Parathyroid adenoma (tissue), 2 donors: Measurements from ENCODE around the gene SLC12A9.

Source experiments
- H2AFZ ChIP-seq: fragments of 300-600 bp; sonication (generic); one replicate; pipeline ENCODE4 v1.7.0; 2017; ENCODE audit warnings: antibody characterized with exemption, mild to moderate bottlenecking
- H3K27ac ChIP-seq: fragments of 300-600 bp; sonication (generic); one replicate; pipeline ENCODE4 v1.7.0; 2017
- H3K27me3 ChIP-seq: fragments of 300-600 bp; sonication (generic); one replicate; pipeline ENCODE4 v1.7.0; 2017; ENCODE audit warnings: low read length; ENCODE audit not compliant: control insufficient read depth, insufficient read depth
- H3K36me3 ChIP-seq: fragments of 300-600 bp; sonication (generic); one replicate; pipeline ENCODE4 v1.7.0; 2017; ENCODE audit warnings: low read length; ENCODE audit not compliant: control insufficient read depth, insufficient read depth
- H3K4me1 ChIP-seq: fragments of 300-600 bp; sonication (generic); one replicate; pipeline ENCODE4 v1.7.0; 2017; ENCODE audit warnings: control low read depth
- H3K4me2 ChIP-seq: fragments of 300-600 bp; sonication (generic); one replicate; pipeline ENCODE4 v1.7.0; 2017; ENCODE audit warnings: low read length
- H3K4me3 ChIP-seq: fragments of 300-600 bp; sonication (generic); one replicate; pipeline ENCODE4 v1.7.0; 2017; ENCODE audit warnings: low read depth, low read length
- H3K79me2 ChIP-seq: fragments of 300-600 bp; sonication (generic); one replicate; pipeline ENCODE4 v1.7.0; 2017; ENCODE audit warnings: control low read depth
- H3K9ac ChIP-seq: fragments of 300-600 bp; sonication (generic); one replicate; pipeline ENCODE4 v1.7.0; 2017; ENCODE audit warnings: mild to moderate bottlenecking
- H3K9me3 ChIP-seq: fragments of 300-600 bp; sonication (generic); one replicate; pipeline ENCODE4 v1.7.0; 2017; ENCODE audit warnings: low read length; ENCODE audit not compliant: control insufficient read depth
- TF ChIP-seq, protein P1 (sequence below): fragments of 300-600 bp; sonication (generic); IDR thresholded peaks from one replicate; pipeline ENCODE4 v1.7.0; 2017; ENCODE audit warnings: antibody characterized with exemption, mild to moderate bottlenecking
- donor health status: primary hyperparathyroidism.

SLC12A9 gene

DNA sequence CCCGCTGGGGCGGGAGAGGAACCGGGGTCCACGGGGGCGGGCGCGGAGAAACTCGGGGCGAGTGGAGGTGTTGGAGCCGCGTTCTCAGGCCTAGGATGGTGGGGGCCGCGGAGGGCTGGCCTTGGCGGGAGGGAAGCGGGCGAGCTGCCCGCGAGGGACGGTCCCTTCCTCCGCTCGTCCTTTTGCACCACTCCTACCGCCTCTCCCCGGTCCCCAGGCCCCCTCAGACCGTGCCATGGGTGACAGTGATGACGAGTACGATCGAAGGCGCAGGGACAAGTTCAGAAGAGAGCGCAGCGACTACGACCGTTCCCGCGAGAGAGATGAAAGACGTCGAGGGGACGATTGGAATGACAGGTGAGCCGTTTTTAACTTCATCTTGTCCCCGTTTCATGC is 22.8 kb downstream of the SLC12A9 start:
- Histone ChIP-seq H3K9ac (peak overlapping the region; percentile 96), H3K27ac (peak overlapping the region; percentile 93), H3K27me3 (no peaks in the 10 kb centered on the region), H3K4me1 (peaks cover 16% of the 10 kb centered on the region), H3K4me3 (peak overlapping the region; percentile 97), H3K79me2 (peaks cover 36% of the 10 kb centered on the region), H3K36me3 (no peaks in the 10 kb centered on the region), H3K9me3 (no peaks in the 10 kb centered on the region), H3K4me2 (peak overlapping the region; percentile 92), H2AFZ (peak overlapping the region; percentile 90)
- TF ChIP-seq, protein P1, sequence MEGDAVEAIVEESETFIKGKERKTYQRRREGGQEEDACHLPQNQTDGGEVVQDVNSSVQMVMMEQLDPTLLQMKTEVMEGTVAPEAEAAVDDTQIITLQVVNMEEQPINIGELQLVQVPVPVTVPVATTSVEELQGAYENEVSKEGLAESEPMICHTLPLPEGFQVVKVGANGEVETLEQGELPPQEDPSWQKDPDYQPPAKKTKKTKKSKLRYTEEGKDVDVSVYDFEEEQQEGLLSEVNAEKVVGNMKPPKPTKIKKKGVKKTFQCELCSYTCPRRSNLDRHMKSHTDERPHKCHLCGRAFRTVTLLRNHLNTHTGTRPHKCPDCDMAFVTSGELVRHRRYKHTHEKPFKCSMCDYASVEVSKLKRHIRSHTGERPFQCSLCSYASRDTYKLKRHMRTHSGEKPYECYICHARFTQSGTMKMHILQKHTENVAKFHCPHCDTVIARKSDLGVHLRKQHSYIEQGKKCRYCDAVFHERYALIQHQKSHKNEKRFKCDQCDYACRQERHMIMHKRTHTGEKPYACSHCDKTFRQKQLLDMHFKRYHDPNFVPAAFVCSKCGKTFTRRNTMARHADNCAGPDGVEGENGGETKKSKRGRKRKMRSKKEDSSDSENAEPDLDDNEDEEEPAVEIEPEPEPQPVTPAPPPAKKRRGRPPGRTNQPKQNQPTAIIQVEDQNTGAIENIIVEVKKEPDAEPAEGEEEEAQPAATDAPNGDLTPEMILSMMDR, result no peak

GRCh38 chr7:100878013-100878412 is 25.5 kb downstream of the SLC12A9 start:
- H3K4me2 ChIP-seq, result no peak overlapping the region
- H3K27me3 ChIP-seq, result no peaks in the 10 kb centered on the region
- no peaks in the 10 kb centered on the region for H3K36me3 ChIP-seq
- no peak overlapping the region for H2AFZ ChIP-seq
- no peak overlapping the region for H3K4me3 ChIP-seq
- no peak overlapping the region for H3K27ac ChIP-seq
- H3K79me2 ChIP-seq, result peaks cover 40% of the 10 kb centered on the region
- H3K4me1 ChIP-seq, result peaks cover 16% of the 10 kb centered on the region
- no peaks in the 10 kb centered on the region for H3K9me3 ChIP-seq
- no peak overlapping the region for H3K9ac ChIP-seq
- TF ChIP-seq, protein P1, result no peak

DNA sequence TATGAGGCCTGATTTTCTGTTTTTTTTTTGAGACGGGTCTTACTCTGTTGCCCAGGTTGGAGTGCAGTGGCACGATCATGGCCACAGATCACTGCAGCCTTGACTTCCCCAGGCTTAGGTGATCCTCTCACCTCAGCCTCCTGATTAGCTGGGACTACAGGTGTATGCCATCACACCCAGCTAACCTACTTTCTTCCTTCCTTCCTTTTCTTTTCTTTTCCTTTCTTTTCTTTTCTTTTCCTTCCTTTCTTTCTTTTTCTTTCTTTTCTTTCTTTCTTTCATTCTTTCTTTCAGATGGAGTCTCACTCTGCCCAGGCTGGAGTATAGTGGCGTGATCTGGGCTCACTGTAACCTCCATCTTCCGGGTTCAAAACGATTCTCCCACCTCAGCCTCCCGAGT is 26.2 kb downstream of the SLC12A9 start:
- Histone ChIP-seq H3K9ac (no peak overlapping the region), H3K36me3 (no peaks in the 10 kb centered on the region), H3K27me3 (no peaks in the 10 kb centered on the region), H3K27ac (no peak overlapping the region), H2AFZ (no peak overlapping the region), H3K4me2 (no peak overlapping the region), H3K9me3 (no peaks in the 10 kb centered on the region), H3K4me1 (peaks cover 16% of the 10 kb centered on the region), H3K79me2 (peaks cover 40% of the 10 kb centered on the region), H3K4me3 (no peak overlapping the region)
- TF ChIP-seq, protein P1, result no peak

GRCh38 chr7:100879685-100880261 is 27.3 kb downstream of the SLC12A9 start:
- Histone ChIP-seq H3K27me3 (no peaks in the 10 kb centered on the region), H3K4me3 (no peak overlapping the region), H3K9me3 (no peaks in the 10 kb centered on the region), H3K4me2 (no peak overlapping the region), H3K4me1 (peaks cover 12% of the 10 kb centered on the region), H3K27ac (no peak overlapping the region), H3K36me3 (no peaks in the 10 kb centered on the region), H2AFZ (no peak overlapping the region), H3K79me2 (peaks cover 42% of the 10 kb centered on the region), H3K9ac (no peak overlapping the region)
- TF ChIP-seq, protein P1, result no peak

DNA sequence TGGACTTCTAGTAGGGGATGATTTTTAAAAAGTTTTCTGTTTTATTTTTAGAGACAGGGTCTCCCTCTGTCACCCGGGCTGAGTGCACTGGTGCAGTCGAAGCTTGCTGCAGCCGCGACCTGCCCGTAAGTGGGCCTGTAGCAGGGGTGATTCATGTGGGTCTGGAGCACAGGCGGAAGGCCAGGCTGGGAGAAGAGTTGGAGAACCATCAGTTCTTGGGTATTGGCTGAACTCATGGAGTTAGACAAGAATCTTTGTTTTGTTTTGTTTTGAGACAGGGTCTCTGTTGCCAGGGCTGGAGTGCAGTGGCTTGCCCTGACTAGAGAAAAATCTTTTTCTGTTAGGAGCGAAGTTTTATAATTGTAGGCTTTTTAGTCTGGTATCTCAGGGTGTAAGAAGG is 28.1 kb downstream of the SLC12A9 start:
- Histone ChIP-seq H3K4me1 (peaks cover 11% of the 10 kb centered on the region), H3K79me2 (peaks cover 39% of the 10 kb centered on the region), H3K27ac (no peak overlapping the region), H3K9ac (no peak overlapping the region), H3K27me3 (no peaks in the 10 kb centered on the region), H3K36me3 (no peaks in the 10 kb centered on the region), H2AFZ (no peak overlapping the region), H3K4me2 (no peak overlapping the region), H3K9me3 (no peaks in the 10 kb centered on the region), H3K4me3 (no peak overlapping the region)
- TF ChIP-seq, protein P1, result no peak
